Measurements from ENCODE around the gene CARF.

CARF gene

DNA sequence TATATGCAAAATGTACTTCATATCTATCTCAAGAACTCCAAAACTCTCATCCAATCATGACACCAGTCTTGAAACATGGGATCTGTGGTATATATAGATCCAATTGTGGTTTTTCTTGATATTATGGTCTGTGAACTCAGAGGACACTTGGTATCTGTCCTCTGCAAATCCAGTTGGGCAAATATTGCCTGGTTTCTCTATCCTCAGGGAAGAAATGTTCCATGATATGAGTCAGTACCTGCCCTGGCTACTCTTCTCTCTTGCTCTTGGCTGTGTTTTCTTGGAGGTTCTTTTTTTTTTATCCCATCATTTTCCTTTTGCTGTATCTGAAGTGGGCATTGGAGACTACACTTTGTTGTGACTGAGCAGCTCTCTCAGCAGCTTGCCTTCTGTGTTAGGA lies 113.5 kb downstream of the CARF start:
- TF ChIP-seq, protein P1, sequence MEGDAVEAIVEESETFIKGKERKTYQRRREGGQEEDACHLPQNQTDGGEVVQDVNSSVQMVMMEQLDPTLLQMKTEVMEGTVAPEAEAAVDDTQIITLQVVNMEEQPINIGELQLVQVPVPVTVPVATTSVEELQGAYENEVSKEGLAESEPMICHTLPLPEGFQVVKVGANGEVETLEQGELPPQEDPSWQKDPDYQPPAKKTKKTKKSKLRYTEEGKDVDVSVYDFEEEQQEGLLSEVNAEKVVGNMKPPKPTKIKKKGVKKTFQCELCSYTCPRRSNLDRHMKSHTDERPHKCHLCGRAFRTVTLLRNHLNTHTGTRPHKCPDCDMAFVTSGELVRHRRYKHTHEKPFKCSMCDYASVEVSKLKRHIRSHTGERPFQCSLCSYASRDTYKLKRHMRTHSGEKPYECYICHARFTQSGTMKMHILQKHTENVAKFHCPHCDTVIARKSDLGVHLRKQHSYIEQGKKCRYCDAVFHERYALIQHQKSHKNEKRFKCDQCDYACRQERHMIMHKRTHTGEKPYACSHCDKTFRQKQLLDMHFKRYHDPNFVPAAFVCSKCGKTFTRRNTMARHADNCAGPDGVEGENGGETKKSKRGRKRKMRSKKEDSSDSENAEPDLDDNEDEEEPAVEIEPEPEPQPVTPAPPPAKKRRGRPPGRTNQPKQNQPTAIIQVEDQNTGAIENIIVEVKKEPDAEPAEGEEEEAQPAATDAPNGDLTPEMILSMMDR (IDR thresholded peaks at IDR 0.05): no peak
- no peak for DNase-seq (ENCODE audit: low spot score)
- no peak overlapping the region for H3K4me3 ChIP-seq
- H3K27ac ChIP-seq: peak overlapping the region; percentile 20 to 59

DNA sequence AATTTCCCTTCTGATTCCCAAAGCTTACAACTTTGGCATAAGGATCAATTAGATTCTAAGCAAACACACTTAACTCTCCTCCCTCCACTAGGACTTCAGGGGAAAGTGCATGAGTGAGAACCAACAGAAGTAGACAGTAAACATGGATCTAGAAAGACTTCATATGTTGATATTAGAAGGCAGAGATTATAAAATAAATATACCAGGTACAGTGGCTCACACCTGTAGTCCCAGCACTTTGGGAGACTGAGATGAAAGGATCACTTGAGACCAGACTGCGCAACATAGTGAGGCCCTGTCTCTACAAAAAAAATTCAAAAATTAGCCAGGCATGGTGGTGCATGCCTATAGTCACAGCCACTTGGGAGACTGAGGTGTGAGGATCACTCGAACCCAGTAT lies 118.5 kb downstream of the CARF start:
- no peak for DNase-seq (ENCODE audit: low spot score)
- Histone ChIP-seq H3K4me3 (no peak overlapping the region), H3K27ac (no peak overlapping the region)
- TF ChIP-seq, protein P1 (IDR thresholded peaks at IDR 0.05): no peak

DNA sequence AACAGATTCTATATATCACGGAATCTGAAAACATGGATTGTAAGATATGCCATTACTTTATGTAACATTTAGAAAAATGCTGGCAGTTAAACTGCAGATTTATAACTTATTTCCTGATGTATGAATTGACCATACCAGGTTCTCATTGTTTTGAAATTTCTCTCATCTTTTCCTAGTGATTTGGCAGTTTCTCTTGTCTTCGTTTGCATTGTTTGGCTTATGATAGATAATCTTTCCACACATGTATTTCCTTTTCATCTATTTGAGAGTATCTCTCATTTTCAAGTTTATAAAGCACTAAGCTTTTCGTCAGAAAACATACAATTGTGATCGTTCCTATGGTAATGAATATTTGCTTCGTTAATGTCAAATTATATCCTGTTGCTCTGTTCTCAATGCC lies 118.9 kb downstream of the CARF start:
- TF ChIP-seq, protein P1 (IDR thresholded peaks at IDR 0.05): no peak
- Histone ChIP-seq H3K4me3 (no peak overlapping the region), H3K27ac (no peak overlapping the region)
- DNase-seq (ENCODE audit: low spot score): no peak

- DNase-seq (ENCODE audit: low spot score): no peak
- Histone ChIP-seq H3K27ac (no peak overlapping the region), H3K4me3 (no peak overlapping the region)
- TF ChIP-seq, protein P1 (IDR thresholded peaks at IDR 0.05): no peak
Measured at GRCh38 chr2:203033395-203033794, 121.3 kb downstream of the CARF start.

GRCh38 chr2:203035879-203036470 lies 123.9 kb downstream of the CARF start:
- TF ChIP-seq, protein P1 (IDR thresholded peaks at IDR 0.05): no peak
- peak overlapping the region; percentile 78 to 84 for H3K27ac ChIP-seq
- DNase-seq (ENCODE audit: low spot score): no peak
- H3K4me3 ChIP-seq: no peak overlapping the region
